ENCODE measurements around the gene FAM81A.

DNA sequence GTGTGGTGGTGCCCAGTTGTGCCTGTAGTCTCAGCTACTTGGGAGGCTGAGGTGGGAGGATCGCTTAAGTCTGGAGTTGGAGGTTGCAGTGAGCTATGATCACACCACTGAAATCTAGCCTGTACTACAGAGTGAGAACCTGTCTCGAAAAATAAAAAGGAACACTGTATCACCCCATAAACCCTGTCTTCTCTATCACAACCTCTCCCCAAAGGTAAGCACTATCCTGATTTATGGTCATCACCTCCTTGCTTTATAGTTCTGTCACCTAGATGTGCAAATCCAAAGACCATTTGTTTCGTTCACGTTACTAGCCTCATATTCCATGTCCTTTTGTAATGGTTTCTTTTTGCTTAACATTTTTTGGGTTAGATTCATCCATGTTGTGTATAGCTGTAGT is 123.6 kb downstream of the FAM81A start:
- TF ChIP-seq, protein P1, sequence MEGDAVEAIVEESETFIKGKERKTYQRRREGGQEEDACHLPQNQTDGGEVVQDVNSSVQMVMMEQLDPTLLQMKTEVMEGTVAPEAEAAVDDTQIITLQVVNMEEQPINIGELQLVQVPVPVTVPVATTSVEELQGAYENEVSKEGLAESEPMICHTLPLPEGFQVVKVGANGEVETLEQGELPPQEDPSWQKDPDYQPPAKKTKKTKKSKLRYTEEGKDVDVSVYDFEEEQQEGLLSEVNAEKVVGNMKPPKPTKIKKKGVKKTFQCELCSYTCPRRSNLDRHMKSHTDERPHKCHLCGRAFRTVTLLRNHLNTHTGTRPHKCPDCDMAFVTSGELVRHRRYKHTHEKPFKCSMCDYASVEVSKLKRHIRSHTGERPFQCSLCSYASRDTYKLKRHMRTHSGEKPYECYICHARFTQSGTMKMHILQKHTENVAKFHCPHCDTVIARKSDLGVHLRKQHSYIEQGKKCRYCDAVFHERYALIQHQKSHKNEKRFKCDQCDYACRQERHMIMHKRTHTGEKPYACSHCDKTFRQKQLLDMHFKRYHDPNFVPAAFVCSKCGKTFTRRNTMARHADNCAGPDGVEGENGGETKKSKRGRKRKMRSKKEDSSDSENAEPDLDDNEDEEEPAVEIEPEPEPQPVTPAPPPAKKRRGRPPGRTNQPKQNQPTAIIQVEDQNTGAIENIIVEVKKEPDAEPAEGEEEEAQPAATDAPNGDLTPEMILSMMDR (optimal IDR thresholded peaks at IDR 0.05 in 1 of 3, IDR thresholded peaks at IDR 0.05 in 1 of 3, conservative IDR thresholded peaks at IDR 0.05 in 1 of 3; ENCODE audit: extremely low read depth in 1 of 3, insufficient read depth in 2 of 3, low read length in 3 of 3) = no peak
- no peak for TF ChIP-seq EZH2 (IDR thresholded peaks at IDR 0.05; ENCODE audit: low read length)
